Bone marrow (tissue), 2 donors: ENCODE data around the gene CYB561.

Source experiments
- DNase-seq, 2 donors: peaks; one replicate each; lab custom pipeline; 2025; lab: John Stamatoyannopoulos, UW

Gene CYB561

GRCh38 chr17:63448655-63449054 lies 2.5 kb upstream of the CYB561 start:
- DNase-seq, result no peak

DNA sequence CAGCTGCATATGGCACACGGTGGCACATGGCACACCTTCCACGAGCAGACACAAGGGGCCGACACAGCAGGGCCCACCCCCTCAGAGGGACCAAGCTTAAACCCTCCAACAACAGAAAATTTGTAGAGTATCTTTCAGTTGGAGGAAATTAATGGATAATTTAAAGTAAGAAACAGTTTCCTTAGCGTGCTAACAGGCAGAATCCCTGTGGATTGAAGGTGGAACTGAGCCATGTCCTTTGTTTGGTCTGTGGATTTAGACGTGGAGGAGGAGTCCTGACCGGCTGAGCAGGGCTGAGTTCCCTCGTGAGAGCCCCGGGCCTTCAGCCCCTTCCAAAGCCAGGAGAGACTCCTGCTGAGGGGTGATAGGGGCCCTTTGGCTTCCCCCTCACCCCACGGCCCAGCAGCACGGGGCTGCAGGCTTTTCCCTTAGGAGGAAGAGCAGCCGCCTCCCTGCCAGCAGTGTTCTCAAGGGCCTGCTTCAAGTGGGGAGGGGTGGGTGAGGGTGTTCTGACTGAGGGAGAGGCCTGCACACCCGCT lies 1.4 kb upstream of the CYB561 start:
- DNase-seq, result no peak

GRCh38 chr17:63446753-63447470 lies 806 bp upstream of the CYB561 start:
- peak; percentile 66 to 76 for DNase-seq

DNA sequence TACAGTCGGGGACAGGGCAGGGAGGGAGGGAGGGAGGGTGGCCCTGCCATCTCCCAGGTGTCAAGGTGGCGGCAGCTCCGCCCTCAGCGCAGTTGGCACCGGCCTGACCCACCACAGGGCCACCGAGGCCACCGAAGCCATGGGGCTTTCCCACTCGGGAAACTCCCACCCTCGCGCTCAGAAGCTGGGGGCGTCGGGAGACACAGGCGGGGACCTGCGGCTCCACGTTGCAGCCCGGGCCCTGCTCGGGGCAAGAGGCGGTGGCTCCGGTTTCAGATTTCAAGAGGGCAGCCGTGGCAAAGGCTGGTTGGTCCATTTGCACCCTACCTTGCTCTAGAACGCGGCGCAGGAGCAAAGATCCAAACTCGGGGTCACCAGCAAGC lies 544 bp downstream of the CYB561 start:
- DNase-seq, result no peak

- no peak for DNase-seq
Measured at GRCh38 chr17:63445065-63445464, 1.0 kb downstream of the CYB561 start.

DNA sequence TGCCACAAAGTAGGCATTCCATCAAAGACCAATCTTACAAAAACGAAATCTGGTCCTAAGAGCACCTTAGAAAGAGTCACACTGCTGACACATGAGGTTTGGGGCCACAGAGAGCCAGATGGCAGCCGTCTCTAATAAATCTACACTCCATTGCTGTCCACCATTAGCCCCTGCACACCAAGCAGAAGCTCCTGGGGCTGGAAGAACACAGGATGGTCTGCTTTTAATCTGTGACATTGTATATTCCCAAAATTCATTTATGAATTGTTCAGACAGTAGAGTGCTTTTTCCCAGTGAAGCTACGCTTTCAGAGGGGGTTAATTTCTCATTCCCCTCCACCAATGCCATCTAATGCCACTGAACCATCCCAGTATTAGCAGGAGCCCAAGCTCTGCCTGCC lies 1.6 kb downstream of the CYB561 start:
- no peak for DNase-seq

DNA sequence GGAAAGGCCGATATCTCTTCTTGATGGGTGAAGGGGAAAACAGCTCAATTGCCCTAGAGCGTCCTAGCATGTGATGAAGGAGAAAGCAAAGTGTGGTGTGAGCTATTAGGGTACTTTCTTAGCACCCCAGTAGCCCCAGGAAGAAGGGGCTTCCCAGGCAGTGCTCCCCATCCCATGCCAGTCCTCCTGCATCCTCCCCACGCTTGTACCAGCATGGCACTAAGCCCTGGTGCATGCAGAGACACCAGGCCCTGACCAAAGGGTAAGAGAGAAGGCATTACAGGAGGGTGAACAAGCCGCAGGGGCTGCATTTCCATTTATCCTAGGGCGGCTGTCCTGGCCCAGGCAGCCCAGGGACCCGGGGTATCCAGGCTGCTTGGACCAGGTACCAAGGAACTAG lies 3.1 kb downstream of the CYB561 start:
- no peak for DNase-seq

DNA sequence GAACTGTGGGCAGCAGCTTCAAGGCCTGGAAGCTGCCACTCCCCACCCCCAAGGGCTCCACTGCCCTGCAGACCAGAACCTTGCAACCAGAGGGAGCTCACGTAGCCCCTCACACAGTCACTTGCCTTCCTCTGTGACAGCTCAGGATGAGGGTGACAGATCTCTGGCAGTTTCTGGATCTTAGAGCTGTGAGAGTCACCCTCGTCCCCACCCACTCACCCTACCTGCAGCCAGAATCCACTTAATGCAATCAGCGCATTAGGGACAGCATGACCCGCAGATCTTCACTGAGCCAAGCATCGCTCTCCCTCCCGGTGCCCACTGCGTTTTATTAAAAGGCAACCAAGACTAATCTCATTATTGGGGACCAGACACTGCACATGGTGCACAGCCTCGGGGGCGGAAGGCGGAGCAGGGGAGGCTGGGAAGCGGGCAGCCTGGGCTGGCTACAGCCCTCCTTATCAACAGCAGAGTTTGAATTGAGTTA lies 3.5 kb downstream of the CYB561 start:
- DNase-seq, result peak in 1 of 2 donors; percentile 38

- no peak for DNase-seq
Measured at GRCh38 chr17:63442074-63442473, 4.0 kb downstream of the CYB561 start.

- DNase-seq, result no peak
Measured at GRCh38 chr17:63441654-63442053, 4.5 kb downstream of the CYB561 start.

DNA sequence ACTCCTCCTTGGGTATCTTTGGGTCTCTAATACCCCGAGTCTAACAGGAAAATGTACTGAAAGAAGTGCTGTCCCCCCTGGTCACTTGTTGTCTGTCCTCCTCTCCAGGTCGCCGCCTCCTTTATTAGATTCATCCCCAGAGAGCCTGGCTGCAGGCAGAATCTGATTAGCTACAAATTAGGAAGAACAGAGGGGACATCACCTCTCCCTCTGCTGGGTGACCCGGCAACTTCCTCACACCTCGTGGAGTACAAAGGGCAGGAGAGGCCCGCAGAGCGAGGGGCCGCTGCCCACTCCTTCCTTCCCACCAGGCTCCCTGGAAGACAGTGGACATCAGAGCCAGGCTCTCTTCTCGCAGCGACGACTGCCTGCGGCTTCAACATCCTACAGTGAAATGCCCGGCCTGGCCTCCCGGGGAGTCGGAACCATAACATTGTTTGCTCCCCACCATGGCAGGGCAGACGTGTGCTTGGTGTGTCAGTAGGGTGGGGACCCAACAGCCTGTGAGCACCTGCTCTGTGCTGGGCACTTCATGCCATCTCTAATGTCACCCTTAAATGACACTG lies 5.3 kb downstream of the CYB561 start:
- DNase-seq, result no peak

GRCh38 chr17:63440127-63440769 lies 5.9 kb downstream of the CYB561 start:
- no peak for DNase-seq

- DNase-seq, result peak in 1 of 2 donors; percentile 78
Measured at GRCh38 chr17:63439687-63440086, 6.4 kb downstream of the CYB561 start.

GRCh38 chr17:63438092-63439051 lies 7.7 kb downstream of the CYB561 start:
- DNase-seq, result no peak

DNA sequence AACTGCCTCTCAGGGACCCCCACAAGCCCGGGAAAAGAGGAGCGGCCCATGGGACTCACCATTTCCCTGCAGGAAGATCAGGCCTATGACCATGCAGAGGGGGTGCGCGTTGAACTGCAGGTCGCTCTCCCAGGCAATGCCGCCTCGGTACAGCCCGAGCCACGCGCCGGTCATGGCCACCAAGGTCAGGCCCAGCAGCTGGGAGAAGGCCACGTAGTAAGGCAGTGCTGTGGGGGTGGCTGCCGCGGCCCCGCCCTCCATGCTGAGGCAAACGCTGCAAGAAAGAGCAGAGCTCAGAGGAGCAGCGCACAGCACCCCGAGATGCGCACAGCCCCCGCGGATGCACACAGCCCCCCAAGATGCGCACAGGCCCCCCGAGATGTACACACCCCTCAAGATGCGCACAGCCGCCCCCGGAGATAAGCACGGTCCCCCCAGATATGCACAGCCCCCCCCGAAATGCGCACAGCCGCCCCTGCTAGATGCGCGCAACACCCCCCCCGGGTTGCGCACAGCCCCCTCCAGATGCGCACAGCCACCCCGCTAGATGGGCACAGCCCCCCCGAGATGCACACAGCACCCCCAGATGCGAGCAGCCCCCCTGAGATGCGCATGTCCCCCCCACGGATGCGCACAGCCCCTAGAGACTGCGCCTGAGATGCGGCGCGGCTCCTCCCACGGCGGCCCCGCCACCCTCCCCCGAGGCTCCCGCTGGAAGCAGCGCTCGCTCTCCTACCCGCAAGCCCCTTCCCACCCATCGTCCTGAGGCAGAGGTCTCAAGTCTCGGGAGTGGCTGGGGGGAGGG lies 8.6 kb downstream of the CYB561 start:
- DNase-seq, result no peak

GRCh38 chr17:63436523-63437110 lies 9.5 kb downstream of the CYB561 start:
- DNase-seq, result no peak

DNA sequence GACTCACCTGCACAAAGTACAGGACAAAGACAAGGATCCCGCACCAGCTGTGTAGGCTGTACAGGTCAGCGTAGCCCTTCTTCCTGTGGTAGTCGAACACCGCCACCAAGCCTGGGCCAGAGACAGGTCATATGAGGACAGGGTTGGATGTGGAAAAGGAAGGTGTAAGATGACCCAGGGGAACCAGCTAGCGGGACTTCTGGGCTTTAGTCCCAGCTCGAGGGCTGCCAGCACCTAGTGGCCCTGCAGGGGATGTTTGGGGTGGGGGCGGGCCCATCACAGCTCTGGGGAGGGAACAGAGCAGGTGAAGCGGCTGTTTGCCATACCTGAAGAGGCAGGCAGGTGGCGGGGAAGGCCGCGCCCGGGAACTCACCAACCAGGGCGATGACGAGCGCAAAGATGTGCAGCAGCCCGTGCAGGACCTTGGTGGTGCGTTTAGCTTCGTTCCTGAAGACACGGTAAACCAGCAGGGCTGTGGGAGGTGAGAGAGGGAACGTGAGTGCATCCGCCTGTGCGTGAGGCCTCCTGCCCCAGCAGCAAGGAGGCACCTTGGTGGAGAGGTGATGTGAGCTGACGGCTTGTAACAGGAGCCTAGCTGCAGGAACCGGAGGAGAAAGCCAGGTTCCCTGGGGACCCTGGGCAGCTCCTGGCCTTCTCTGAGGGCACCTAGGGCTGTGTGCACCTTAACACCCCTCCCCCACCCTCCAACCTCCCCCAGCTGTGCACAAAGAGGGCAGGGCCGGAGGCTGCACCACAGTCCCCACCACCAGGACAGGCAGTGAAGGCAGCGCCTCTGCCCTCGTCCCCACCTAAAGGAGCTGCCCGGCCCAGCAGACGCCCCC lies 10.2 kb downstream of the CYB561 start:
- DNase-seq, result no peak

DNA sequence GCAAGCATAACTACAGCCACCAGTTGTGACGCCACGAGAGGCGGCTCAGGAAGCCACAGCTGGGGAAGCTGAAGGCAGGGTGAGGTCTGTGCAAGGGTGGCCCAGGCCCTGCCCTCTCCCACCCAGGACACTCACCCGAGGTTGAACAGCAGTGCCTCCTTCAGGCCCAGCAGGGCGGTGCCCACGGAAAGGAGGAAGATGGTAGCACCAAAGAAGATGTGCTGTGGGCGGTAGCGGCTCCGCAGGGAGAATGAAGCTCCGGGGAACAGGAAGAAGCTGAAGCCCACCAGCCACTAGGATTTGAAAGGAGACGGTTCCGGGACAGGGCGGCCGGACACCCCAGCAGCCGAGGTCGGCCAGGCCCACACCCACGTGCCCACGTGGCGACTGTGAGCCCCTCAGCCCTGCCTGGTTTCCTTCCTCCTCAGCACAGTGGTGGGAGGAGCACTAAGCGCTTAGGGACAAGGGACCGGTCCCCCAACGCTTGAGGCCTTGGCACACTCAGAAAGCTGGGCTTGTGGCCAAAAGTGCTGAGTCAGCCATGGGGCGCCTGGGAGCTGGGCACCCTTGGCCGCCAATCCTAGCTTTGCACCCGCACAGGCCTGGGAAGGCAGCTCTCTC lies 11.0 kb downstream of the CYB561 start:
- peak; percentile 38 to 74 for DNase-seq
